Neural cell (in vitro differentiated cells): Measurements from ENCODE around the gene SERPINI1.

Experiments used
- EZH2 ChIP-seq: fragments of 200-600, 300-800 bp; shearing (Covaris generic), sonication (generic); IDR thresholded peaks from 2 replicates; pipeline ENCODE4 v1.6.1; 2014; ENCODE audit warnings: antibody characterized with exemption, low read length, borderline replicate concordance, mild to moderate bottlenecking; ENCODE audit not compliant: insufficient read depth, poor library complexity, severe bottlenecking
- MXI1 ChIP-seq: fragments of 450-650 bp; conservative IDR thresholded peaks from 2 replicates; pipeline ENCODE4 v1.6.1; 2014; ENCODE audit warnings: antibody characterized with exemption, mild to moderate bottlenecking; ENCODE audit not compliant: poor library complexity, severe bottlenecking
- POLR2AphosphoS5 ChIP-seq: IDR thresholded peaks from 2 replicates; pipeline ENCODE4 v1.6.1; 2012
- REST ChIP-seq: IDR thresholded peaks from 2 replicates; pipeline ENCODE4 v1.6.1; 2012; ENCODE audit warnings: borderline replicate concordance
- SMC3 ChIP-seq: fragments of 450-650 bp; conservative IDR thresholded peaks from 2 replicates; pipeline ENCODE4 v1.6.1; 2014; ENCODE audit warnings: antibody characterized with exemption, mild to moderate bottlenecking, moderate library complexity; ENCODE audit not compliant: poor library complexity
- TF ChIP-seq, protein P1 (sequence below): fragments of 450-650 bp; IDR thresholded peaks from 2 replicates; pipeline ENCODE4 v1.5.1; 2014; ENCODE audit warnings: antibody characterized with exemption, mild to moderate bottlenecking, moderate library complexity; ENCODE audit not compliant: poor library complexity, severe bottlenecking

- TF ChIP-seq, protein P1, sequence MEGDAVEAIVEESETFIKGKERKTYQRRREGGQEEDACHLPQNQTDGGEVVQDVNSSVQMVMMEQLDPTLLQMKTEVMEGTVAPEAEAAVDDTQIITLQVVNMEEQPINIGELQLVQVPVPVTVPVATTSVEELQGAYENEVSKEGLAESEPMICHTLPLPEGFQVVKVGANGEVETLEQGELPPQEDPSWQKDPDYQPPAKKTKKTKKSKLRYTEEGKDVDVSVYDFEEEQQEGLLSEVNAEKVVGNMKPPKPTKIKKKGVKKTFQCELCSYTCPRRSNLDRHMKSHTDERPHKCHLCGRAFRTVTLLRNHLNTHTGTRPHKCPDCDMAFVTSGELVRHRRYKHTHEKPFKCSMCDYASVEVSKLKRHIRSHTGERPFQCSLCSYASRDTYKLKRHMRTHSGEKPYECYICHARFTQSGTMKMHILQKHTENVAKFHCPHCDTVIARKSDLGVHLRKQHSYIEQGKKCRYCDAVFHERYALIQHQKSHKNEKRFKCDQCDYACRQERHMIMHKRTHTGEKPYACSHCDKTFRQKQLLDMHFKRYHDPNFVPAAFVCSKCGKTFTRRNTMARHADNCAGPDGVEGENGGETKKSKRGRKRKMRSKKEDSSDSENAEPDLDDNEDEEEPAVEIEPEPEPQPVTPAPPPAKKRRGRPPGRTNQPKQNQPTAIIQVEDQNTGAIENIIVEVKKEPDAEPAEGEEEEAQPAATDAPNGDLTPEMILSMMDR = no peak
- no peak for TF ChIP-seq POLR2AphosphoS5
- TF ChIP-seq SMC3 = no peak
- TF ChIP-seq REST = no peak
- TF ChIP-seq MXI1 = no peak
- no peak for TF ChIP-seq EZH2
Measured at GRCh38 chr3:167810236-167810635, 74.7 kb downstream of the SERPINI1 start.
